BLaER1 (cell line): ENCODE results near the gene ANO9.

Source experiments
- H3K27ac ChIP-seq: shearing (Covaris generic); formaldehyde crosslinking; 2 replicates; pipeline ENCODE4 v1.8.1; 2022
- H3K27me3 ChIP-seq: shearing (Covaris generic); formaldehyde crosslinking; 2 replicates; pipeline ENCODE4 v1.8.1; 2022
- H3K36me3 ChIP-seq: shearing (Covaris generic); formaldehyde crosslinking; 2 replicates; pipeline ENCODE4 v1.8.1; 2022
- H3K4me1 ChIP-seq: shearing (Covaris generic); formaldehyde crosslinking; 2 replicates; pipeline ENCODE4 v1.8.1; 2022
- H3K4me2 ChIP-seq: shearing (Covaris generic); formaldehyde crosslinking; 2 replicates; pipeline ENCODE4 v1.8.1; 2022
- H3K4me3 ChIP-seq: shearing (Covaris generic); formaldehyde crosslinking; 2 replicates; pipeline ENCODE4 v1.8.1; 2022
- H3K9ac ChIP-seq: shearing (Covaris generic); formaldehyde crosslinking; 2 replicates; pipeline ENCODE4 v1.8.1; 2022
- H3K9me3 ChIP-seq: shearing (Covaris generic); formaldehyde crosslinking; 2 replicates; pipeline ENCODE4 v1.8.1; 2022
- H4K20me1 ChIP-seq: shearing (Covaris generic); formaldehyde crosslinking; 2 replicates; pipeline ENCODE4 v1.8.1; 2022
- Cebpa-rat ChIP-seq: shearing (Covaris generic); IDR thresholded peaks from 2 replicates; pipeline ENCODE4 v1.8.1; 2022

ANO9 gene

DNA sequence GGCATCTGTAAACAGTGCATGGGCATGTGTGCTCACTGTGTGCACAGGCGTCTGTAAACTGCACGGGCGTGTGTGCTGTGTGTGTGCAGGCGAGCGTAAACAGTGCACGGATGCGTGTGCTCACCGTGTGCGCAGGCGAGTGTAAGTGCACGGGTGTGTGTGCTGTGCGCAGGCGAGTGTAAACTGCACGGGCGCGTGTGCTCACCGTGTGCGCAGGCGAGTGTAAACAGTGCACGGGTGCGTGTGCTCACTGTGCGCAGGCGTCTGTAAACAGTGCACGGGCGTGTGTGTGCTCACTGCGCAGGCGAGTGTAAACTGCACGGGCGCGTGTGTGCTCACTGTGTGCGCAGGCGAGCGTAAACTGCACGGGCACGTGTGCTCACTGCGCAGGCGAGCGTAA is 42.8 kb upstream of the ANO9 start:
- Histone ChIP-seq H3K4me3 (no peak overlapping the region), H3K27ac (no peak overlapping the region), H3K9me3 (peaks cover 24% of the 10 kb centered on the region), H3K4me1 (no peaks in the 10 kb centered on the region), H4K20me1 (peaks cover 58% of the 10 kb centered on the region), H3K36me3 (peaks cover 84% of the 10 kb centered on the region), H3K9ac (no peak overlapping the region), H3K27me3 (no peaks in the 10 kb centered on the region), H3K4me2 (no peak overlapping the region)
- TF ChIP-seq Cebpa-rat, result no peak

DNA sequence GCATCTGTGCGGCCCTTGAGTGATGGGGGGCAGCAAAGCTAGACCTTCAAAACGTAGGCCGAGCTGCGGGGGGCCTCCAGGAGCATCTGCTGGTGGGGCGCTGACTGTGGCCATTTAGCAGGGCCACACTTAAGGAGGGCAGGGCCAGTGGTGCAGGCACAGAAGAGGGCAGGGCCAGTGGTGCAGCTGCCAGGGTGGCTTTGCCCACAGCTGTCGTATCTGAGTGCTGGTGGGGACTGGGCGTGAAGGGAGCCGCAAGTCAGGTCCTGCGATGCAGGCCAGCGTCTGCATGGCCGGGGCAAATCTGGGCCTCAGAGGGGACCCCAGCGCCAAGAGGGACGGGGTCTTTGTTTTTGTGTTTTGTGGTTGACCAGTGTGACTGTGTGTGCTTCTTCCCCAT is 37.5 kb upstream of the ANO9 start:
- H3K36me3 ChIP-seq, result peaks cover 77% of the 10 kb centered on the region
- H3K9me3 ChIP-seq, result peaks cover 16% of the 10 kb centered on the region
- no peak overlapping the region for H3K4me2 ChIP-seq
- peaks cover 7% of the 10 kb centered on the region; the same call in 1 of the 2 replicates for H3K4me1 ChIP-seq
- no peak overlapping the region for H3K9ac ChIP-seq
- no peaks in the 10 kb centered on the region for H3K27me3 ChIP-seq
- no peak for TF ChIP-seq Cebpa-rat
- H3K4me3 ChIP-seq, result no peak overlapping the region
- H3K27ac ChIP-seq, result no peak overlapping the region; the same call in 1 of the 2 replicates
- peaks cover 61% of the 10 kb centered on the region for H4K20me1 ChIP-seq

DNA sequence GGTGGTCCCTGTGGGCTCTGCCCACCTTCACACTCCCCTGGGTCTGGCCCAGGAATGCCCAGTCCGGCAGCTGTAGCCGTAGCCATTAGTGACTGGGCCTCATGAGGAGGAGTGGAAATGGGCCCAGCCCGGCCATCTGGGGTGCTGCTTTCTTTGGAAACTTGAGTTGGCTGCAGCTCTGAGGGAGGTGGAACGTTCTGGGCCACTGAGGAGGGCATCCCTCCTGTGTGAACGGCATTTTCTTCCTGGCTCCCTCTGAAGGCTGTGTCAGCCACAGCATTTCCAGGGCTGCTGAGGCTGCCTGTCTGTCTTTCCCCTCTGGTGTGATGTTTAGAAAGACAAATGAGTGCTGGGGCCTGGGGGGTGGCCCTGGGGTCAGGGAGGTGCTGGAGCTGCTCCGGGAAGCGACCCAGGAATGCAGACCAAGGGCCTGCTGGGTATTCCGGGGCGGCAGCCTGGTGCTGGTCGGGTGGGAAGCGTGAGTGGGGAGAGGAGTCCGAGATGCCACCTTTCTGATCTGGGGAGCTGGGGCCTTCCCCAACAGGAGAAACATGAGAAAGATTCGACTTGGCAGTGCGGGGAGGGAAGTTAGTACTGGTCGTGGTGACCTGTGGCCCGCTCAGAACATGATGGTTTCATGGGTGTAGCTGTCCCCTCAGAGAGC is 35.4 kb upstream of the ANO9 start:
- Histone ChIP-seq H3K4me1 (peaks cover 7% of the 10 kb centered on the region; the same call in 1 of the 2 replicates), H3K4me2 (no peak overlapping the region), H3K9me3 (peaks cover 3% of the 10 kb centered on the region), H4K20me1 (peaks cover 70% of the 10 kb centered on the region), H3K9ac (no peak overlapping the region), H3K27ac (no peak overlapping the region), H3K27me3 (no peaks in the 10 kb centered on the region), H3K36me3 (peaks cover 81% of the 10 kb centered on the region), H3K4me3 (no peak overlapping the region)
- no peak for TF ChIP-seq Cebpa-rat

DNA sequence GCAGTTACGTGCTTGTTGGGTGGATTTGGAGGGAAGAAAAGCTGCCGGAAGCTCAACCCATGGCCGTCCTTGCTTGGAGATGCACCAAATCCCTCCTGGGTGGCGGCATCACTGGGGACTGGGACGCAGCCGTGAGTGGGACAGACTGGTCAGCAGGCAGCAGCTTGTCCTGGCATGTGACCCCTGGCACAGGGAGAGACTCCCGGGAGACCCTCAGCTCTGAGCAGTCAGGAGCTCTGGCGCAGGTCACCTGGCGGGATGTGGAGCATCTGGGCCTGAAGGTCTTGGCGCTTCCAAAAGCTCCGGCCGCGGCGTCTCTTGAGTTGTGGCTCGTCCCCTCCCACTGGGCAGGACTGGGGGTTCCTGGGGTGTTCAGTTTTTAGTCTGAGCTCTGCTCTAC is 34.6 kb upstream of the ANO9 start:
- Histone ChIP-seq H3K9ac (no peak overlapping the region), H4K20me1 (peaks cover 78% of the 10 kb centered on the region), H3K4me3 (no peak overlapping the region), H3K4me2 (no peak overlapping the region), H3K4me1 (peaks cover 7% of the 10 kb centered on the region; the same call in 1 of the 2 replicates), H3K27ac (no peak overlapping the region), H3K9me3 (no peaks in the 10 kb centered on the region), H3K36me3 (peaks cover 78% of the 10 kb centered on the region), H3K27me3 (no peaks in the 10 kb centered on the region)
- no peak for TF ChIP-seq Cebpa-rat

DNA sequence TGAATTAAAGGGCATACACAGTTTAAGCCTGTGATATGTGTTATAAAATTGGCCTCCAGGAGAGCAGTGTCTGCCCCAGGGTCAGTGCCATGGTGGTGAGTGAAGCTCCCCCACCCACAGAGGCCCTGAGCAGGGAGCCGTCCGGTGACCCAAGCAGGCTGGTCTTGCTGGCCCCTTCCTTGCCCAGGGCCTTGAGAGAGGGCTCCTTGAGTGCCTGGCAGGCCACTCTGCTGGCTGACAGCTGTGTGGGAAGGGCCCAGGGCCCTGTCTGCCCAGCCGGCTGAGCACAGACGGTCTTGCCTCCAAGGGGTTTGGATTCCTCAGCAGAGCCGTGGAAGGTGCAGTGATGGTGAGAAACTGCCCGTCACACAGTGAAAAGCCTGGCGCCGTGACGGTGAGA is 34.1 kb upstream of the ANO9 start:
- no peaks in the 10 kb centered on the region for H3K9me3 ChIP-seq
- H3K36me3 ChIP-seq, result peaks cover 76% of the 10 kb centered on the region
- H3K4me1 ChIP-seq, result peaks cover 7% of the 10 kb centered on the region; the same call in 1 of the 2 replicates
- no peak overlapping the region for H3K4me2 ChIP-seq
- no peak overlapping the region for H3K4me3 ChIP-seq
- H4K20me1 ChIP-seq, result peaks cover 83% of the 10 kb centered on the region
- TF ChIP-seq Cebpa-rat, result no peak
- H3K27ac ChIP-seq, result no peak overlapping the region
- no peak overlapping the region for H3K9ac ChIP-seq
- no peaks in the 10 kb centered on the region for H3K27me3 ChIP-seq

DNA sequence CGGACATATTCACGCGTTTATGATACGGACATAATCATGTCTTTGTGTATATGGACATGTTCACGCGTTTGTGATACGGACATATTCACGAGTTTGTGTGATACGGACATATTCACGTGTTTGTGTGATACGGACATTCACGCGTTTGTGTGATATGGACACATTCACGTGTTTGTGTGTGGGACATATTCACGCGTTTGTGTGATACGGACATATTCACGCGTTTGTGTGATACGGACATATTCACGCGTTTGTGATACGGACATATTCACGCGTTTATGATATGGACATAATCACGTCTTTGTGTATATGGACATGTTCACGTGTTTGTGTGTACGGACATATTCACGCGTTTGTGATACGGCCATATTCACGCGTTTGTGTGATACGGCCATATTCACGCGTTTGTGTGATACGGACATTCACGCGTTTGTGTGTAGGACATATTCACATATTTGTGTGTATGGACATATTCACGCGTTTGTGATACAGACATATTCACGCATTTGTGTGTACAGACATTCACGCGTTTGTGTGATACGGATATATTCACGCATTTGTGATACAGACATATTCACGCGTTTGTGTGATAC is 33.2 kb upstream of the ANO9 start:
- Histone ChIP-seq H3K27ac (no peak overlapping the region), H4K20me1 (peaks cover 86% of the 10 kb centered on the region), H3K27me3 (no peaks in the 10 kb centered on the region), H3K36me3 (peaks cover 73% of the 10 kb centered on the region), H3K4me1 (peaks cover 7% of the 10 kb centered on the region; the same call in 1 of the 2 replicates), H3K4me2 (no peak overlapping the region), H3K9me3 (no peaks in the 10 kb centered on the region), H3K9ac (no peak overlapping the region), H3K4me3 (no peak overlapping the region)
- TF ChIP-seq Cebpa-rat, result no peak

DNA sequence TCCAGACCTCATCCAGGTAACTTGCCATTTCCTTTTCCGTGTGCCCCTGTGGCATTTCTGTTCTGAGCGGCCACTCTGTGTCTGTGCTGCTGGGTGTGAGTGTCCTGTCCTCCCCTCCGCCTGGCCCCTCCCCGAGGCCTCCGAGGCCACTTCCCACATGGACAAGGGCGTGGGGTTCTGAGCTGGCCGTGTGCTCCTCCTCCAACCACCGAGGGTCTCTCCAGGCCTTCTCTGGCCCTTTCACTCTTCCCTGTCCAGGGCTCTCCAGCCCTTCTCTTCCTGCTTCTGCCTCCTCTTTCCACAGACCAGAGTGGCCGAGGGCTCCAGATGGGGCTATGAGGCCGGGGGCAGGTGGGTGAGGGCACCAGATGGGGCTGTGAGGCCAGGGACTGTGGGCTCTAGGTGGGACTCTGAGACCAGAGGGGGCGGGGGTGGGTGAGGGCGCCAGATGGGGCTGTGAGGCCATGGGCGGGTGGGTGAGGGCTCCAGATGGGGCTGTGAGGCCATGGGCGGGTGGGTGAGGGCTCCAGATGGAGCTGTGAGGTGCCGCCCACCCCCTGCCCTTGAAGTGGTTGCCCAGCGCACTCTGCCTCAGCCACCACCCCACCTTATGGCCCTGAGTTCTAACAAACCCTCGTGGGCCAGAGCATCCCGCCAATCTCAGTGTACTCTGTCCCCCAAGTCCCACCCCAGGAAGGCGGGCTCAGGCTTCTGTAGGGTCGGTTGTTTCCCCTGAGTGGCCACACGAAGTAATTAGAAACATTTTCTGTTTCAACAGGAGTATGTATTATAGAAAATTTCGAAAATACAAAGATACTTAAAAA is 32.4 kb upstream of the ANO9 start:
- Histone ChIP-seq H3K27me3 (no peaks in the 10 kb centered on the region), H3K4me2 (no peak overlapping the region), H4K20me1 (peaks cover 87% of the 10 kb centered on the region), H3K36me3 (peaks cover 70% of the 10 kb centered on the region), H3K9ac (no peak overlapping the region), H3K27ac (no peak overlapping the region), H3K4me1 (peaks cover 2% of the 10 kb centered on the region; the same call in 1 of the 2 replicates), H3K9me3 (no peaks in the 10 kb centered on the region), H3K4me3 (no peak overlapping the region)
- TF ChIP-seq Cebpa-rat, result no peak

DNA sequence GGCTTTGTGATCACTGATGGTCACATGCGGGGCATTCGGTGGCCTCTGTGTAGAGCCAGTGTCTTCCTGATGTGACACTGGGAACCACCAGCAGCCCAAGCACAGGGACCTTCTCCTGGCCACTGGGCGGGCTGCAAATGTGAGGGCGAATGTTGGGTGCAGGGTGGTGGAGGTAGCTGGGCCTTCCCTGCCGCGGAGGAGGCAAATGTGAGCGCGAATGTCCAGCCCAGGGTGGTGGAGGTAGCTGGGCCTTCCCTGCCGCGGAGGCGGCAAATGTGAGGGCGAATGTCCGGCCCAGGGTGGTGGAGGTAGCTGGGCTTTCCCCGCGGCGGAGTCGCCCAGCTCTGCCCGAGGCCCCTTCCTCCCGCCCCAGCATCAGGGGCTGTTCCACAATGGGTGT is 31.6 kb upstream of the ANO9 start:
- H3K4me2 ChIP-seq, result no peak overlapping the region
- no peak overlapping the region for H3K27ac ChIP-seq
- peaks cover 83% of the 10 kb centered on the region for H4K20me1 ChIP-seq
- H3K4me1 ChIP-seq, result no peaks in the 10 kb centered on the region
- no peaks in the 10 kb centered on the region for H3K27me3 ChIP-seq
- peaks cover 62% of the 10 kb centered on the region for H3K36me3 ChIP-seq
- H3K9me3 ChIP-seq, result no peaks in the 10 kb centered on the region
- H3K4me3 ChIP-seq, result no peak overlapping the region
- no peak for TF ChIP-seq Cebpa-rat
- no peak overlapping the region for H3K9ac ChIP-seq

DNA sequence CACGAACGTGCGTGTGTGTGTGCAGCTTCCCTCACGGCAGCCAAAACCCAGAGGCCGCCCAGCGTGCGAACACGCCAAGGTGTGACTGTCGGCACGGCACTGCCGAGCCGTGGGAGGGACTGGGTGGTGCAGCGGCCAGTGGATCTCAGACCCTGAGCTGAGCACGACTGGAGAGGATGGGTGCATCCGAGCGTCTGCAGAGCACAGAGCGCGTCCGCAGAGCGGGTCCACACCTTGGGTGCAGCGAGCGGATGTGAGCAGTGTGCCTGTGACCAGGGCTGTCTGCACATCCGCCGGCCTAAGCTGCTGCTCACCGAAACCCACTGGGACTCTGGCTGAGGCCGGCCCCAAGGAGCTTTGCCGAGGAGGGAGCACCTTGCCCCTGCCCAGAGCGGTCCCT is 31.0 kb upstream of the ANO9 start:
- no peaks in the 10 kb centered on the region for H3K4me1 ChIP-seq
- H3K9me3 ChIP-seq, result no peaks in the 10 kb centered on the region
- no peak overlapping the region for H3K4me3 ChIP-seq
- H3K36me3 ChIP-seq, result peaks cover 64% of the 10 kb centered on the region
- H3K27me3 ChIP-seq, result no peaks in the 10 kb centered on the region
- no peak overlapping the region for H3K4me2 ChIP-seq
- no peak overlapping the region for H3K9ac ChIP-seq
- peaks cover 83% of the 10 kb centered on the region for H4K20me1 ChIP-seq
- H3K27ac ChIP-seq, result no peak overlapping the region
- TF ChIP-seq Cebpa-rat, result no peak

DNA sequence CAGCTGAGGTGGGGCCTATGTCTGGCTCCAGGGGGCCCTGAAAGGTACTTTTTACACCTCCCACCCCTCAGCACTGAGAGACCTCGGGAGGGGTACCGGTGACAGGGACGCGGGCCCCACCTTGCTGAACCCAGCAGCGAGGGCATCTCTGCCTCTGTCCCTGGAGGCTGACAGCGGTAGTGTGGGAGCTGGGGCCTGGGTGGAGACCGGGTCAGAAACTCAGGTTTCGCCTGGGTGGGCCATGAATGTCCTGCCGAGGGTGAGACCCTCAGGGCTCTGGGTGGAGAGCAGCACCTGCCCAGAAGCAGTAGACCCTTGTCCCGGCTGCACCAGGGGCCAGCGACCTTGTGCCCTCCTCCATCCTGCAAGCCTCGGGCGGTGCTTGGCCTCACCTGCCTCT is 30.5 kb upstream of the ANO9 start:
- Histone ChIP-seq H3K4me1 (no peaks in the 10 kb centered on the region), H3K4me2 (no peak overlapping the region), H3K27me3 (no peaks in the 10 kb centered on the region), H4K20me1 (peaks cover 83% of the 10 kb centered on the region), H3K4me3 (no peak overlapping the region), H3K9me3 (no peaks in the 10 kb centered on the region), H3K36me3 (peaks cover 65% of the 10 kb centered on the region), H3K27ac (no peak overlapping the region), H3K9ac (no peak overlapping the region)
- TF ChIP-seq Cebpa-rat, result no peak
